Stimulated activated CD4-positive, alpha-beta T cell treated with anti-CD3 and anti-CD28 coated beads, Interleukin-1b, Interleukin-23, amount 100 ng/mL, for 4 hours (primary cell): ENCODE measurements around the gene NEK7.
"Not testable (repeated sequence)": the region's sequence is repeated elsewhere in the genome, so short reads cannot be mapped to it uniquely, and the experiment has no call there.

Experiments used
- DNase-seq, 2 donors: peaks; one replicate each; pipeline ENCODE4 v3.0.0-alpha.2; 2020; ENCODE audit warnings: low read depth in 2 of 2

The NEK7 gene

DNA sequence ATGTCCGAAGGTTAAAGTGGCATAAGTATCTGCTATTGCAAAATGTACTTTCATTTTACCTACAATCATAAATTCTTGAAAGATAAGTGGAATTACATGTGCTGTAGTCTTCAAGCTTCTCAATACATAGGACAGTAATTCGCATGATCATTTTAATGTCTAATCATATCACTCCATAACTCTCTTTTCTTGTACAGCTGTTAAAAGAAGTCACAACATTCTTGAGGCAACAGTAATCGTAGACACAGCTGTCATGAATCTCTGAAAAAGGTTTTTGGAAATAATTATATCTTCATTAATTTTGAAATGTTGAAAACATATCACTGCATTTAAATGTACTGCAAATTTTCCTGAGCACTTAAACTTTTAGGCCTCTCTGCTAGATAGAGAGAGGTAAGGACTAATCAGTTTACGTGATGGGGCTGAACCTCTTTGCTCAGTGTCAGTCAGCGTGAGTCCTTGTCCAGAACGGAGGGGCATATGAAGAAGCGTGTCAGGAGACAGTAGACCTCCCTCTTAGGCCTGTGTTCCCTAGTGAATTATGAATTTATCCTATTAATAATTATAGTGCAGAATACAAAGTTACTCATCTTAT, 133.4 kb downstream of the NEK7 start:
- DNase-seq = no peak

DNA sequence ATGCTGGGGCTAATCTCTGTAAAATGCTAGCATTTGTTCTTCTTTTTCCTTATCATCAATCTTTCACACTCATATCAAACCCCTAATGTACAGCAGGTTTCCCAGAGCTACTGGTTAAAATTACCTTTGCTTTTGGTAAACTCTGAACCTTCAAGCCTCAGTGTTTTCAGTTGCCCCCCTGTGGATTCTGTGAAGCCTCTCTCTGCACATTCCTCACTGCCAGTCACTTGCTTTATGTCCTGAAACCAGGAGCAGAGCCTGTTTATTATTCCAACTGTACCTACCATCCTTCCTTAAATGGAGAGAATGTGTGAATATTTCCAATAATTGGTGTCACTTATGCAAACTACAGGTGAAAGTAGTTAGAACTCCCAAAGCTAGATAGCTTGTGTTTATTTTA, 134.2 kb downstream of the NEK7 start:
- DNase-seq = no peak

DNA sequence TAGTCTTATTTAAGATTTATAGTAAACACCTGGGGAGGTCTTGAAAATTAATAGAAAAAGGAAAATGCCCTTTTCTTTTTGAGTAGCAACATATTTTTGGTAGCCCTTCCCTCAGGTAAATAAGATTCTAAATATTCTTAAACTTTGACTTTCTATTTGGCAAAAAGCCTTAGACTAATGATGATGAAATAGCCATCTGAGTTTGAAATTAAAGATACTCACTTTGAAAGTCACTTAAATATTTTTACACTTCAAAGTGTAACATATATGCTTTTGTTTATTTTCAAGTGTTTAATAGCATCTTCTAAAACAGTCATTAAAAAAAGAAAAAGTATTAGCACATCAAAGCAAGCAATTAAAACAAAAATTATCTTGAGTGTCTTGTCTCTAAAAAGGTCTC, 135.1 kb downstream of the NEK7 start:
- no peak for DNase-seq

DNA sequence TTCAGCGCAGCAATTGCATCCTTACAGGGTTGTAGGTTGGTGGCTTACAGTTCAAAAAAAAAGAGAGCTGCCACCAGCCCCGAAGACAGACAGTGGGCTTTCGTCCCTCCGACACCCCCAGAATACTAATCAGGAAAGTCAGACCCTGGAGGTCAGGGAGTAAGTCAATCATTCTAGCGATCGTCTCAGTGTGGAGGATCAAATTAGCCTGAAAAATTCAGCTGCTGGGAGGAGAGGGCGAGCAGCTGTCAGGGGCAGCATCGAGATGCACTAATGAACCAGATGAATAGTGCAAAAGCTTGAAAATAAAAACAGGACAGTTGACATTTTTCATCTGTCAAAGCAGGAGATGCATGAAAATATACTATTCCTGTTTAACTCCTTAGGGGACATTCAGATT, 138.4 kb downstream of the NEK7 start:
- no peak for DNase-seq

DNA sequence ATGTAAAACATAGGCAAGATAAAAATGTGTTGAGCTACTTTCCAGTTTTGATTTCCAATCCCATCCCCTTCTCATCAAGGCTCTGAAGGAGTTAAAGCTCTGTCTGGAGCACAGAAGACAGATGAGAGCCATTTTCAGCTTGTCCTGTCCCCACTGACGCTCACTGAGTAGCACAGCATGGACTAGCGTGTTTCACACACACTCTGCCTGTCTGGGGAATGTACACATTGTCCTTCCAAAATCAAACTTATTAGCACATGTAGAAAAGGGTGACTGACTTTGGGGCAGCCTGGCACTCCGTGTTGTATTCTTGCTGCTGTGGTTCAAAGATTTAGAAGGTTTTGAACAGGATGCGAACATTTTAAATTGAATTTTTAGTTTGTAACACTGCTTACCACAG, 139.2 kb downstream of the NEK7 start:
- DNase-seq = no peak

DNA sequence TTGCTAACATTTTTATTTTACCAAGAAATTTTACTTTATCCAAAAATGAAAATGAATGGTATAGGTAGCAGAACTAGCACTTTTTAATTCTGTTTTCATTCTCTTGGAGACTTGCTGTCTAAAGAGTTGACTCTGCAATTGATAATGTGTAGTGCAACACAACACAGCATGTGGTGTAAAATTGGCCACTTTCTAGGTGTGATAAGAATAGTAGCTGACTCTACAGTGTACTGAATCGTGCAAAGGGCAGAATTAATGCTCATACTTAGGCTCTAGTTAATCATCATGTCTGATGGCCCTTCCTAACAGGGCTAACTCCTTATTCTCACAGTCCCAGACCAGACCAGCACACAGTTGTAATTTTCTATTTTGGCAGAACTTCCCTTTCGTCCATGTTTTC, 140.5 kb downstream of the NEK7 start:
- no peak for DNase-seq

DNA sequence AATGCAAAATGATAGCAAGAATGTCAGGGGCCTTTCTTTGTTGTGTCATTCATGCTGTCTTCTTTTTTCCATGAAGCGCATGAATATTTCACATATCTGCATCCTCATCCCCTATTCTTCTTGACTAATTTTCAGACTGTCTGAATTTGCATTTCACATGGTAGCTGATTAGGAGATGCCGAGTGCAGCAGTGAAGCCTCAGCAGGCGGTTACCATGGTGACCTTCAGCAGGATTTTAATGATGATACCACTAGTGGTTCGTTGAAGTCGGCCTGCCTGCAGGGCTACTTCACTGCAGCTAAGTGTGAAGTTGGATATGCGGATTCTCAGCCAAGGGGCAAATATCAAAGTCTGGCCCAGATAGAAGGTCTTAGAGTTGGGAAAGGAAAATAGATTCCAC, 141.8 kb downstream of the NEK7 start:
- no peak for DNase-seq

DNA sequence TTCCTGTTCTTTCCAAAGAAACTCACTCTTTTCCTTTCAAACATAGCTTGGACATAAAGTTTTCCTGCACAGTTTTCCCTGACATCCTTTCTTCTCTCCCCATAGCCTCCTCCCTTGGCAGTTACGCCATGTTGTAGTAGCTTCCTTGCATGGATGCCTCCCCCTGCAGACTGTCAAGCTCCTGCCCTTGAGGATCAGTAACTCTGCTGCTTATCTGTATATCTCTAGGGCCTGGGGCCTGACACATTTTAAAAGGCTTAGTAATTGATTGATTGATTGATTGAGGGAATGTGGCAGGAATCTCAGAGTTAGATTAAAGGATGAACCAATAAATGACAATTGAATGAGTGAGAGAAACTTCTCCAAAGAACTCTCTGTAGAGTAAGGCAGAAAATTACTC, 143.7 kb downstream of the NEK7 start:
- DNase-seq = no peak

DNA sequence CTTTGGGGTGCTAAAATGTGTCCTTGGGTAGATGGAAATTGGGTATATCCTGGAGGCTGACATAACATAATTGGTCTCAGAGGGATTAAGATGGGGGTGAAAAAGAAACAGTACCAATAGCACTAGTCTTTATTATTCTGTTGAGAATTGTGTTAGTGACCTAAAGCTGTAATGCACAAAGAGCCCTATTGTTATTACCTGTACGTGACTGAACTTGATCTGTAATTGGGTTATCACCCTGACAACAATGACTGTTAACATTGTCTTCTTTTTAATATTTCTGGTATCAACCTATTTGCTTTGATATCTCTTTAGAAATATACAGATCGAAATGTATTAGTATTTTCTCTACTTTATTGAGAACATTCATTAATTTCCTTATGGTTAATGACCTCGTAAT, 147.6 kb downstream of the NEK7 start:
- DNase-seq = no peak

DNA sequence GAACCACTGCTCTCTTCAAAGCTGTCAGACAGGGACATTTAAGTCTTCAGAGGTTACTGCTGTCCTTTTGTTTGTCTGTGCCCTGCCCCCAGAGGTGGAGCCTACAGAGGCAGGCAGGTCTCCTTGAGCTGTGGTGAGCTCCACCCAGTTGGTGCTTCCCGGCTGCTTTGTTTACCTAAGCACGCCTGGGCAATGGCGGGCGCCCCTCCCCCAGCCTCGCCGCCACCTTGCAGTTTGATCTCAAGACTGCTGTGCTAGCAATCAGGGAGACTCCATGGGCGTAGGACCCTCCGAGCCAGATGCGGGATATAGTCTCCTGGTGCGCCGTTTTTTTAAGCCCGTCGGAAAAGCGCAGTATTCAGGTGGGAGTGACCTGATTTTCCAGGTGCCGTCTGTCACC, 158.0 kb downstream of the NEK7 start:
- DNase-seq = not testable (repeated sequence)

DNA sequence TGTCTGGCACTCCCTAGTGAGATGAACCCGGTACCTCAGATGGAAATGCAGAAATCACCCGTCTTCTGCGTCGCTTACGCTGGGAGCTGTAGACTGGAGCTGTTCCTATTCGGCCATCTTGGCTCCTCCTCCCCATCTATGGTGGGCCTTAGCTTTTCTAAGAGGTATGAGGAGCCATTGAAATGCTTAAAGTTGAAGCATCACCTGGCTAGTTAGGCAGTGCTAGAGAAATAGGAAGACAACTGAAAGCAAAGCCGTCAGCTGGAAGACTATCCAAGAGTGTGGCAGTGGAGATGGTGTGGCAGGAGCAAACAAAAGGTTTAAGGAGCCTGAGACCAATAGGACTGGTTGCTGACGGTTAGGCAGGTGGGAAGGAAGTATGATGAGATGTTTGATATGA, 158.5 kb downstream of the NEK7 start:
- DNase-seq = not testable (repeated sequence)

DNA sequence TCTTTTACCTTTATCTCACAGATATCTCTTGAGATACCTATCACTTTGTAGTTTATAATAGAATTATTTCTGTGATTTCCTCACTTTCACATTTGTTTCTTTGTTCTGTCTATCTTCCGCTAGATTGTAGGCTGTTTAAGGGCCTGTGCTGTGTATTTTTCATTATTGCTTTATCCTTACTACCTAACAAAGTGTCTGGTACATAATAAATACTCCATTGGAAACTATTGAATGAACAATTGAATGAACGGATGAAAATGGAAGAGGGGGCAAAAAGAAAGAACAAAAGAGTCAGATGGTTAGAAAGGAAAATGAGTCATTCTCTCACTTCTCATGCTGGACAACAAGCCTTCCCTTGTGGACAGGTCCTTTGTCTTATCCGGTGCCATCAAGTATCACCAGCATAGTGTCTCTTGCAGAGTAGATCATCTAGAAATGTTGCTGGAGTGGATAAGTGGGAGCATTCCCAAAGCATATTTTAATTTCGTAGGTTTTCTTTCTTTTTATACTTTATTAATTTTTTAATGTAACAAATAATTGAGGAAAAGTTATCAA, 159.8 kb downstream of the NEK7 start:
- no peak for DNase-seq

DNA sequence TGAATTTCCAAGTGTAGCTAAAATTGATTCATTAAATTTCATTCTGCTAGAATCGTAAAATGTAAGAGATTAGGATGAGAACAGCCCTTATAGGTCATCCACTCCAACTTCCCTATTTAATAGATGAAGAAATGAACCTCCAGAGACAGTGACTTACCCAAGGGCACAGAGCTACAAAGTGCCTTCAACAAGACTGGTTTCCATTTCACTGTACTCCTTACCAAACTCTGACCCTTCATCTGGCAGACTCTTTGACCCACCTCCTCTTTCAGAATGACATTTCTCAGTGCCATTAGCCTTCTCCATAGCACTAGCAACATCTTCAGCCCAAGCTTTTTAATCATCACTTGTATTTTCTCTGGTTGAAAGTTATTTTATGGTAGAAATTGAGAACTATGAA, 161.3 kb downstream of the NEK7 start:
- DNase-seq = no peak

DNA sequence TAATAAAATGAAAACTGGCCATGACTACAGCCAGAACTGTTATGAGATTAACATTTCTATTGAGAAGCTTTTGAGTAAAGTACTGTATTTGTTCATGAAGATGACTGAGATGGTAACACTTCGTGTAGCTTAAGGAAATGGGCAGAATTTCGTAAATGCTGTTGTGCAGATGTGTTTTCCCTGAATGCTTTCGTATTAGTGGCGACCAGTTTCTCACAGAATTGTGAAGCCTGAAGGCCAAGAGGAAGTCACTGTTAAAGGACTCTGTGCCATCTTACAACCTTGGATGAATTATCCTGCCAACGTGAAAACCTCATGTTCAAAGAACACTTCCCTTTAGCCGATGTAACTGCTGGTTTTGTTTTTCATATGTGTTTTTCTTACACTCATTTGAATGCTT, 164.0 kb downstream of the NEK7 start:
- no peak for DNase-seq

DNA sequence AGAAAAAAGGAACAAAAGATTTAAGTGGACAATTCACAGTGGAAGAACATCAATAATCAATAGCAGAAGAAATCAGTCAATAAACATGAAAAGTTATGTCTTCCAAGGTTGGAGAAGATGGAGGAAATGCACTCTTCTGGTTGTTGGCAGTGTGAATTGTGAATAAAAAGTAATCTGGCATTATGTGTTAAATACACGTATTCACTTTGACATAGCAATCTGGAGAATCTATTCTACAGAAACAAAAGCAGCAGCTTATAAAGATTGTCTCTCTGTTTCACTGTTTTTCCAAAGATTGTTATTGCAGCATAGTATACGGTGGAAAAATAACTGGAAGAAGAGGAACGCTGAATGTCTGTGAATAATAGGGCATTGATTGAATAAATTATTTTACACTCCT, 169.4 kb downstream of the NEK7 start:
- DNase-seq = no peak

DNA sequence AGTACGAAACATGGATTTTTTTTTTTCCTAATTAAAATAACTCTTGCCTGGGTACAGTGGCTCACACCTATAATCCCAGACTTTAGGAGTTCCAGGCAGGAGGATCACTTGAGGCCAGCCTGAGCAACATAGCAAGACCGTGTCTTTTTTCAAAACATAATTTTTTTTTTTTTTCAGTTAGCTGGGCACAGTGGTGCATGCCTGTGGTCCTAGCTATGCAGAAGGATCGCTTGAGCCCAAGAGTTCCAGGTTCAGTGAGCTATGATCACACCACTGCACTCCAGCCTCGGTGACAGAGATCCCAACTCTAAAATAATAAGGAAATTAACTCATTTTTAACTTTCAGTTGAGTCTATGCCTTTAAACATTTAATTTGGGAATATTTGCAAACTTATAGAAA, 170.1 kb downstream of the NEK7 start:
- DNase-seq = no peak

DNA sequence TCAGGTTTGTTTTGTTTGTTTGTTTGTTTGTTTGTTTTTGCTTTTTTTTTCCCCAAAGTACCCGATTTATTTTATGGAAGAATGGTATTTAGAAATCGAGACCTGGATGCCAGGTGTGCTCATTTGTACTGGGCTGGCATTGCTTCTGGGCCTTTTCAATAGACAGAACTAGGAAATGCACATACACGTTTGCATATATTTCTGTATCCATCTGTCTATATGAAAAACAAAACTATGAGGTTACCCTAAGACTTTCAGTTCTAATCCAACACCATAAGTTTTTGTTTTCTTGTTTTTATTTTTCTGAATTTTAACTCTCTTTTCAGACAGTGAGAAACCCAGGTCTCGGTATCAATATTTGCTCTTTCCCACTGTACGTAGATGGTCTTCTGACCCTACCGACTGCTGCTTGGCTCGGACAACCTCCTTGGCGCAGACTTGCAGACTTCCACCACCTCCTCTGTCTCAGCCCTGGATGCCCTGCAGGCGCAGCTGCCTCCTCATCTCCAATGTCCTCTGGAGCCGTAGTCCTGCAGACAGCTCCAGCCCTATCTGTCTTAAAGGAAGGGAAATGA, 171.7 kb downstream of the NEK7 start:
- no peak for DNase-seq

DNA sequence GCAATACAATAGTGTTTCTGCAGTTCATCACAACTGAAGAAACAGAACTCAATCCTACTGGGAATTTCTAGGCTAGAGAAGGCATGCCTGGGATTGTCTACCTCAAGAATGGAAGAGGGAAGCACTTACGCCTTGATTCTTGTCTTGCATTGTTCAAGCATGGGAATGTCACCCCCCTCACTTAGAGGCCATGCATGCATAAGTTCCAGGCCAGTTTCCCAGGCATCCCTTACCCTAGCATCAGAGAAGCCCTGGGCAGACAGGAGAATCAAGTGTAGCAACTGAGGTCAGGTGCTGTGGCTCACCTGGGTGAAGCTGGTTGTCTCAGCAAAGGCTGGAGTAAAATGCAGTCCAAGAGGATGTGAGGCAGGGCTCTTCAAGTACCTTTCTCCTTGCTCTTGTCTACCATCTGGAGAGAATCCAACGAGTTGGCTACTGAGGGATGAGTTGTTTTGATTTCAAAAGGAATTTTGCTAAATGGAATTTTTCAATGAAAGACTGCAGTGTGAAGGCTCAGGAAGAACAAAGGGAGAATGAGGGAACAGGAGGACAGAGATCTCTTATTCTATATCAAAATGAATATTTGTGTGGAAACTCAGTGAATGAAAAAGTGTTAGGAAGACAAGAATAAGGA, 174.3 kb downstream of the NEK7 start:
- no peak for DNase-seq

DNA sequence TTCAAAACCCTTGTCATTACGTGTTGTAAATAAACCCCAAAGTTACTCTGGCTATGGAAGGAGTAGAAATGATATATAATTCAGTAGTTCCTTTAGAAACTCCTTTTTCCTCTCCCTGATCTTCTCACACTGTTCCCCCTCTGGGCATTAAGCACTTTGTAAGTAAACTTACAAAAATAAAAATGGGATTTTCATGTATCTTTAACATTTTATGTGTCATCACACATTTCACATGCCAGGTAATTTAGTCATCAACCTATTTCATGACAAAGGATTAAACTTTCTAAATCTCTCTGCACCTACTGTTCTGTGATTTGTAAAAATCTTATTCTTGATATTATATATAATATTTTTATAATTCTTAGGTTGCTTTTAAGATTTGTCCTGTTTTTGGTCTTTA, 176.9 kb downstream of the NEK7 start:
- DNase-seq = no peak

DNA sequence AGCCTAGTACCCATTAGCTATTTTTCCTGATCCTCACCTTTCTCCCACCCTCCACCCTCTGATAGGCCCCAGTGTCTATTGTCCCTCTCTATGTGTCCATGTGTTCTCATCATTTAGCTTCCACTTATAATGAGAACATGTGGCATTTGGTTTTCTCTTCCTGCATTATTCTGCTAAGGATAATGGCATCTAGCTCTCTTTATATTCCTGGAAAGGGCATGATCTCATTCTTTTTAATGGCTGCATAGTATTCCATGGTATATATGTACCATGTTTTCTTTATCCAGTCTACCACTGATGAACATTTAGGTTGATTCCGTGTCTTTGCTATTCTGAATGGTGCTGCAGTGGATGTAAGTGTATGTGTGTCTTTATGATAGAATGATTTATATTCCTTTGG, 178.9 kb downstream of the NEK7 start:
- no peak for DNase-seq

DNA sequence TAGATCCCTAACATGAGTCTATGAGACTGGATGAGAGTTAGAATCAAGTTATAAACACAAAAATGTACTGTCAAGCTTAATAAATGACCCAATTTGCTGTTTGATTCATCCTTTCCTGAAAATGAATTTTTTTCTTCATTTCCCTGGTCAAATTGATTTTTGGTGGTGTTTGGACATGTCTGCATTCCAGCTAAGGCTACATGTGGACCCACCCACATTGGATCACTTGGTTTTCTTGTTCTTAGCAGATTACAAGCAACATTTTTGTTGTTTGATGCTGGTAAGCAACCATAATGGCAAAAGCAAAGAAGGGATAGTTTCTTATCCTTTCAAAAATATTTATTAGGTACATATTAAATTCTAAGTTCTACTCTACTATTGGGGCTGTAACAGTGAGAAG, 181.1 kb downstream of the NEK7 start:
- DNase-seq = no peak

DNA sequence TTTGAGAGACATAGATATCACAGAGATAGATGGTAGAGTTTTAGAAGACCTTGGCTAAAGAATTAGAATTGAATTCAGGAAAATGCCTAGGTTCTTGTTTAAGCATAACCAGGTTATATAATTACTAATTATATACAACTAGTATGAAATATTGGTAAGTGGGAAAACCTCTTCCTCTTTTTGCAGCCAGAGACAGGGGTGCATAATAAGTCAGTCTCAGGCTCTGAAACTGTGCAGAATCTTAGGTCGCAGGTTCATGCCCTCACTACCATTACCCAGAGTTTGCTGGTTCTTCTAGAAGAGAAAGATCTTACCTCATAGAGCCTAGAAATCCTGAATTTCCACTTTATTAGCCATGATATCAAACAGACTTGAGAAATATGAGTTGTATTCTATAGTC, 183.3 kb downstream of the NEK7 start:
- DNase-seq = no peak

DNA sequence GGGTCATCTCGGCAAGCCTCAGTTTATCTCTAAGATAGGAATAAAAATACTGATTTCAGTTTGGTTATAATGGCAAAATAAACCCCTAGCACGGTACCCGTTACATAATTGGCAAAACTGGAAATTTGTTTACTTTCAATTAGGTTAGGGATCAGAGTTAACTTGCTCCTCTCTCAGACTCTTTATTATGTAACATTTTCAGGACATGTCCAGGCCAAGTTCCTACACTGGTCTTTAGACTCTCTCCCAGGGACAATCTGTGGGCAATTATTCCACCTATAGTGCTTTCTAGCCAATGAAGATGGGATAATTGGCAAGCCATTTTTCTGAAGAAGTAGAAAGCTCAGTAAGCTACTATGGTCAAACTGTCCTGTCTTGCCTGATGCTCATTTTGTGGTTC, 189.4 kb downstream of the NEK7 start:
- no peak for DNase-seq

DNA sequence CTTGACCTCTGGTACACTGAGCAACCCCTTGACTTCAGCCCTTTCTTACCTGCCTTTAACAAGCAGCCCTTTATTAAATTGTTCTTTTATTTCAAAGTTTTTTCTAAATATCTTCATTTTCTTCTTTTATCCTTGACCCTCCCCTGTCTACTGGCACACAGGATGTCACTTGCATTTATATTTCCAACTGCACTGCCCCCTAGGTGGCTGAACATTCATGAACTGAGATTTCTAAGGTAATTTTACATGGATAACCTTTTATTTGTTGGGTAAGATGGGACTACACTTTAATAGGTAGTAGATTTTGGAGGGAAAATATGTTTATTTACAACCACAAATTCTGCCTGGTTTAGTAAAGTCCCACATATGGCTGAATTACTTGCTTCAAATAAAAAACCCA, 193.7 kb downstream of the NEK7 start:
- DNase-seq = no peak
